C4-2B (cell line): ENCODE data around the gene LMF1.

ENCODE experiments used
- CTCF ChIP-seq: fragments of 450-650 bp; conservative IDR thresholded peaks from 2 replicates; pipeline ENCODE4 v1.5.1; 2017; ENCODE audit warnings: mild to moderate bottlenecking
- ZFX ChIP-seq: fragments of 450-650 bp; IDR thresholded peaks from 2 replicates; pipeline ENCODE4 v1.6.1; 2017

GRCh38 chr16:986411-986810 is 15.6 kb upstream of the LMF1 start:
- no peak for TF ChIP-seq CTCF
- no peak for TF ChIP-seq ZFX
